Activated CD4-positive, alpha-beta T cell treated with anti-CD3 and anti-CD28 coated beads for 36 hours (primary cell): ENCODE measurements around the gene GABRD. TPM values are rescaled to one million over a fixed set of nuclear protein-coding genes. Genes with fewer than 3 reads are reported as not detected.

Experiments used
- ATAC-seq: fragments of 200-7000 bp; cut with Tn5 transposase; one replicate; pipeline ENCODE4 v1.10.0; 2021; ENCODE audit warnings: mild to moderate bottlenecking, moderate library complexity
- CTCF ChIA-PET: fragments of 350-600 bp; sonication (Branson Sonifier 250); formaldehyde crosslinking; loops from one replicate; lab custom pipeline; 2021; ENCODE audit warnings: antibody characterized with exemption; lab: Charles Lee
- POLR2A ChIA-PET: fragments of 350-600 bp; sonication (Branson Sonifier 250); formaldehyde crosslinking; loops from one replicate; lab custom pipeline; 2021; ENCODE audit warnings: antibody characterized with exemption, inconsistent platforms; lab: Charles Lee
- DNase-seq: peaks from one replicate; pipeline ENCODE4 v3.0.0-alpha.2; 2020
- H3K27ac Mint-ChIP-seq: one replicate; pipeline ENCODE4 v1.8.0; 2021; ENCODE audit warnings: mixed read lengths
- H3K27me3 Mint-ChIP-seq: one replicate; pipeline ENCODE4 v1.8.0; 2021; ENCODE audit warnings: mixed read lengths
- H3K36me3 Mint-ChIP-seq: one replicate; pipeline ENCODE4 v1.8.0; 2021; ENCODE audit warnings: low read depth, mixed read lengths
- H3K4me1 Mint-ChIP-seq: one replicate; pipeline ENCODE4 v1.8.0; 2021; ENCODE audit warnings: mixed read lengths
- H3K4me3 Mint-ChIP-seq: one replicate; pipeline ENCODE4 v1.8.0; 2021; ENCODE audit warnings: mild to moderate bottlenecking, moderate library complexity, mixed read lengths
- H3K9me3 Mint-ChIP-seq: one replicate; pipeline ENCODE4 v1.8.0; 2021; ENCODE audit warnings: low read depth, mixed read lengths
- intact Hi-C, 2 experiments: fragments of 100-400 bp; cut with DNase I in 1 of 2; cut with micrococcal nuclease in 1 of 2; formaldehyde crosslinking; loops; one replicate each; pipeline versions ENCODE4 v1.14.2 to v1.15.1; 2022 to 2024; cut with DNase I, micrococcal nuclease
- total RNA-seq, 2 experiments: library from RNA; stranded (reverse); gene quantifications; one replicate each; pipeline ENCODE4 v1.2.3, GENCODE V29; 2021

The GABRD gene
- total RNA-seq, 2 experiments from 2014 or later, result not detected

DNA sequence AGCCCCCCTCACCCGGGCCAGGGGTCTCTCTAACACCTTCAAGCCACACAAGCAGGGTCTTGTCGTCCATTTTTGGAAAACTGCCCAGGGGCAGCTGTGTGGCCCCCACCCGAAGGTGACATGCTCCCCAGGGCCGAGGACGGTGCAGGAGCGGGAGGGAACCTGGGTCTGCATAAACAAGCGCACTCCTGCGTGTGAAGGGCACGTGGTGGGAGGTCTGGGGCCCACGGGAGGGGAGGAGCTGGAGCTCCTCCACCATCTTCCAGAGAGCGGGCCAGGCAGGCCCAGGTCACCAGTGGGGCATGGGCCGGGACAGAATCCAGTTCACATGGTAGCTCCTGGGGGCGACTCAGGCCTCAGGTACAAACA, 32.0 kb upstream of the GABRD start:
- Mint-ChIP-seq H3K4me1 (no peaks in the 10 kb centered on the region), H3K9me3 (no peaks in the 10 kb centered on the region), H3K27ac (no peak overlapping the region), H3K36me3 (no peaks in the 10 kb centered on the region), H3K4me3 (no peak overlapping the region), H3K27me3 (no peaks in the 10 kb centered on the region)
- intact Hi-C loops, result no loop called here
- DNase-seq, result no peak
- POLR2A ChIA-PET, result no interaction called here
- CTCF ChIA-PET, result interaction anchor here (0.6 to 0.7 kb wide), 3 partner anchors 21 to 237 kb away, joined by 3 read pairs; no protein-coding TSS in a partner anchor
- ATAC-seq, result no peak

- ChIA-PET CTCF (interaction anchor here (0.6 to 3.6 kb wide), 4 partner anchors 47 to 224 kb away, joined by 3 to 10 read pairs (median 4); no protein-coding TSS in a partner anchor), POLR2A (interaction anchor here (0.6 kb wide), 1 partner anchor 380 kb away, joined by 3 read pairs; no protein-coding TSS in a partner anchor)
- ATAC-seq (no peak), DNase-seq (no peak)
- Mint-ChIP-seq H3K4me1 (no peaks in the 10 kb centered on the region), H3K27ac (no peak overlapping the region), H3K9me3 (no peaks in the 10 kb centered on the region), H3K36me3 (no peaks in the 10 kb centered on the region), H3K27me3 (no peaks in the 10 kb centered on the region), H3K4me3 (no peak overlapping the region)
- intact Hi-C loops, result no loop called here
These were observed 30.8 kb upstream of the GABRD start for GRCh38 chr1:1988061-1988945.

- H3K4me1 Mint-ChIP-seq, result no peaks in the 10 kb centered on the region
- intact Hi-C loops, result no loop called here
- no peak overlapping the region for H3K4me3 Mint-ChIP-seq
- no peaks in the 10 kb centered on the region for H3K9me3 Mint-ChIP-seq
- ChIA-PET CTCF (interaction anchor here (0.6 to 3.6 kb wide), 4 partner anchors 46 to 223 kb away, joined by 3 to 10 read pairs (median 4); no protein-coding TSS in a partner anchor), POLR2A (interaction anchor here (0.6 kb wide), 1 partner anchor 380 kb away, joined by 3 read pairs; no protein-coding TSS in a partner anchor)
- no peak overlapping the region for H3K27ac Mint-ChIP-seq
- ATAC-seq, result no peak
- H3K36me3 Mint-ChIP-seq, result no peaks in the 10 kb centered on the region
- DNase-seq, result no peak
- H3K27me3 Mint-ChIP-seq, result no peaks in the 10 kb centered on the region
These were observed 30.0 kb upstream of the GABRD start for GRCh38 chr1:1989102-1989542.

DNA sequence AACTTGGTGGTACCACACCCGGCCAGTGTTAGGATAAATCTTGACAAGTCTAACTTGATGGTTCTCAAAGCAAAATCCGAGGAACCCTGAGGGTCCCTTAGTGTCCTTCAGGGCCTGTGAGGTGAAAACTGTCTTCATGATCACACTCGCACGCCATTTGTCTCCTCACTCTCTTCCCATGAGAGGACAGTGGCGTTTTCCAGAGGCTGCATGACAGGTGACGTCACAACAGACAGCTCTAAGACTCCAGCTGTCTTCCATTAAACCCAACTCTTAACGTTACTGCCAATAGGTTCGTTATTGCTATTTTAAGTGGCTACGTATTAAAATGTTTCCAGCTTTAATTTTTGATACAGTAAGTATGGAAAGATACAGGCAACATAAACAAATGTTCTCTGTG, 29.4 kb upstream of the GABRD start:
- H3K9me3 Mint-ChIP-seq, result no peaks in the 10 kb centered on the region
- ATAC-seq (no peak), DNase-seq (no peak)
- ChIA-PET CTCF (interaction anchor here (0.9 to 3.6 kb wide), 2 partner anchors 45 to 56 kb away, joined by 3 to 10 read pairs; no protein-coding TSS in a partner anchor), POLR2A (no interaction called here)
- H3K36me3 Mint-ChIP-seq, result no peaks in the 10 kb centered on the region
- no peak overlapping the region for H3K27ac Mint-ChIP-seq
- H3K27me3 Mint-ChIP-seq, result no peaks in the 10 kb centered on the region
- no peak overlapping the region for H3K4me3 Mint-ChIP-seq
- no peaks in the 10 kb centered on the region for H3K4me1 Mint-ChIP-seq
- intact Hi-C loops, result no loop called here

DNA sequence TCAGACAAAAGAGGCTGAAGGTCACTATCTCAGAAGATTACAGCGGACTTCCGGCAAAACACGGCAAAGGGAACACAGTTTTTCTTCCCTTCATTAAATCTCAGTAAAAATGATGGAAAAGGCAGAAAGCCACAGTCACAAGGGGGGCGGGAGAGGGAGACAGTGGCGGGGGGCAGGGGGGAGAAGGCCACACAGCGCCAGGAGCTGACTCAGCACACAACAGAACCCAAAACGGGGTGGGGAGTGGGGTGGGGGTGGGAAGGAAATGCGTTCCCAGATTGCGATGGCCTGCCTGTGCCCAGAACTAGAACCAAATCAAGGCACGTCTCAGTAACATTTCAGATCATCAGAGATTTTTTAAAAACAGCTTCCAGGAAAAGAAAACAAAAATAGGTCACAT, 28.9 kb upstream of the GABRD start:
- Mint-ChIP-seq H3K27me3 (no peaks in the 10 kb centered on the region), H3K9me3 (no peaks in the 10 kb centered on the region), H3K27ac (no peak overlapping the region), H3K36me3 (no peaks in the 10 kb centered on the region), H3K4me1 (no peaks in the 10 kb centered on the region), H3K4me3 (no peak overlapping the region)
- ATAC-seq (no peak), DNase-seq (no peak)
- CTCF ChIA-PET, result interaction anchor here (0.8 to 3.6 kb wide), 3 partner anchors 14 to 56 kb away, joined by 3 to 10 read pairs (median 3); partner anchors contain the start of gene CFAP74
- intact Hi-C loops, result no loop called here
- POLR2A ChIA-PET, result interaction anchor here (0.7 kb wide), 1 partner anchor 208 kb away, joined by 4 read pairs; no protein-coding TSS in a partner anchor

GRCh38 chr1:1994536-1994935, 24.6 kb upstream of the GABRD start:
- intact Hi-C loops, result no loop called here
- POLR2A ChIA-PET, result interaction anchor here (0.6 kb wide), 1 partner anchor 180 kb away, joined by 3 read pairs; no protein-coding TSS in a partner anchor
- Mint-ChIP-seq H3K4me3 (no peak overlapping the region), H3K36me3 (no peaks in the 10 kb centered on the region), H3K4me1 (peaks cover 6% of the 10 kb centered on the region), H3K9me3 (no peaks in the 10 kb centered on the region), H3K27me3 (peaks cover 8% of the 10 kb centered on the region), H3K27ac (no peak overlapping the region)
- DNase-seq (no peak), ATAC-seq (no peak)
- CTCF ChIA-PET, result interaction anchor here (1.3 kb wide), 1 partner anchor 50 kb away, joined by 5 read pairs; no protein-coding TSS in a partner anchor

GRCh38 chr1:1996207-1996651, 22.9 kb upstream of the GABRD start:
- Mint-ChIP-seq H3K27ac (peak overlapping the region; percentile 32), H3K36me3 (no peaks in the 10 kb centered on the region), H3K4me3 (no peak overlapping the region), H3K9me3 (no peaks in the 10 kb centered on the region), H3K27me3 (peaks cover 13% of the 10 kb centered on the region), H3K4me1 (peaks cover 6% of the 10 kb centered on the region)
- ChIA-PET POLR2A (no interaction called here), CTCF (no interaction called here)
- ATAC-seq (no peak), DNase-seq (no peak)
- intact Hi-C loops, result no loop called here

GRCh38 chr1:1997576-1997975, 21.6 kb upstream of the GABRD start:
- Mint-ChIP-seq H3K4me3 (no peak overlapping the region), H3K36me3 (no peaks in the 10 kb centered on the region), H3K9me3 (no peaks in the 10 kb centered on the region), H3K27ac (no peak overlapping the region), H3K4me1 (peaks cover 6% of the 10 kb centered on the region), H3K27me3 (peaks cover 20% of the 10 kb centered on the region)
- intact Hi-C loops, result no loop called here
- POLR2A ChIA-PET, result no interaction called here
- ATAC-seq (no peak), DNase-seq (no peak)
- CTCF ChIA-PET, result no interaction called here

DNA sequence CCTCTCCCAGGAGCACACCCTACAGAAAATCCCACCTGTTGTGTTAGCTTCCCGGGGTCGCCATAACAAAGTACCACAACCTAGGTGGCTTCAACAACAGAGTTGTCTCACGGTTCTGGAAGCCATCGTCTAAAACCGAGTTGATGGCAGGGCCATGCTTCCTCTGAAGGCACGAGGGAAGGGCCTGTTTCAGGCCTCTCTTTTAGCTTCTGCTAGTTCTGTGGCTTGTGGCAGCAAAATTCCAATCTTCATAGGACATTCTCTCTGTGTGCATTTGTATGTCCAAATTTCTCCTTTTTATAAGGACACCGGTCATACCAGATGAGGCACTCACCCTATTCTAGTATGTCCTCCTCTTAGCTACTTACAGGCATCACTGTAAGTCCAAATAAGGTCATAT, 18.7 kb upstream of the GABRD start:
- no peak for ATAC-seq
- Mint-ChIP-seq H3K9me3 (no peaks in the 10 kb centered on the region), H3K4me1 (peaks cover 6% of the 10 kb centered on the region), H3K27ac (no peak overlapping the region), H3K27me3 (peaks cover 36% of the 10 kb centered on the region), H3K4me3 (no peak overlapping the region), H3K36me3 (no peaks in the 10 kb centered on the region)
- POLR2A ChIA-PET, result interaction anchor here (0.6 kb wide), 1 partner anchor 54 kb away, joined by 3 read pairs; no protein-coding TSS in a partner anchor
- no peak for DNase-seq
- CTCF ChIA-PET, result interaction anchor here (1.6 kb wide), 1 partner anchor 44 kb away, joined by 3 read pairs; no protein-coding TSS in a partner anchor
- intact Hi-C loops, result no loop called here

- Mint-ChIP-seq H3K9me3 (no peaks in the 10 kb centered on the region), H3K27me3 (peaks cover 38% of the 10 kb centered on the region), H3K4me3 (no peak overlapping the region), H3K36me3 (no peaks in the 10 kb centered on the region), H3K27ac (no peak overlapping the region), H3K4me1 (peaks cover 6% of the 10 kb centered on the region)
- no peak for ATAC-seq
- no peak for DNase-seq
- intact Hi-C loops, result no loop called here
- POLR2A ChIA-PET, result interaction anchor here (0.6 kb wide), 1 partner anchor 54 kb away, joined by 3 read pairs; no protein-coding TSS in a partner anchor
- CTCF ChIA-PET, result interaction anchor here (0.6 to 1.6 kb wide), 2 partner anchors 43 to 71 kb away, joined by 3 read pairs; no protein-coding TSS in a partner anchor
These were observed 18.3 kb upstream of the GABRD start for GRCh38 chr1:2000850-2001249.

- intact Hi-C loops, result no loop called here
- DNase-seq (no peak), ATAC-seq (no peak)
- H3K36me3 Mint-ChIP-seq, result no peaks in the 10 kb centered on the region
- no peaks in the 10 kb centered on the region for H3K9me3 Mint-ChIP-seq
- H3K4me3 Mint-ChIP-seq, result no peak overlapping the region
- H3K4me1 Mint-ChIP-seq, result no peaks in the 10 kb centered on the region
- ChIA-PET CTCF (interaction anchor here (0.6 kb wide), 1 partner anchor 72 kb away, joined by 3 read pairs; no protein-coding TSS in a partner anchor), POLR2A (no interaction called here)
- peaks cover 40% of the 10 kb centered on the region for H3K27me3 Mint-ChIP-seq
- H3K27ac Mint-ChIP-seq, result no peak overlapping the region
These were observed 17.3 kb upstream of the GABRD start for GRCh38 chr1:2001773-2002411.
